RWPE2 (cell line): ENCODE results near the gene TTC13.
A peak's percentile ranks its signal among the peaks of the same experiment; 100 is the strongest.
"Not testable (repeated sequence)": the region's sequence is repeated elsewhere in the genome, so short reads cannot be mapped to it uniquely, and the experiment has no call there.

Source experiments
- ATAC-seq: fragments of 200-7000 bp; cut with Tn5 transposase; 3 replicates; pipeline ENCODE4 v1.9.1; 2021; ENCODE audit warnings: low read depth
- DNase-seq: peaks from one replicate; pipeline ENCODE4 v3.0.0-alpha.2; 2020; ENCODE audit warnings: low spot score
- H3K27ac ChIP-seq: fragments of 450-650 bp; 2 replicates; pipeline ENCODE4 v1.5.1; 2017; ENCODE audit warnings: mild to moderate bottlenecking; ENCODE audit not compliant: poor library complexity, severe bottlenecking
- H3K27me3 ChIP-seq: fragments of 250-450 bp; sonication (Bioruptor Pico); 2 replicates; pipeline ENCODE4 v1.5.1; 2021; ENCODE audit warnings: mild to moderate bottlenecking, moderate library complexity; ENCODE audit not compliant: insufficient read depth, poor library complexity, severe bottlenecking
- H3K36me3 ChIP-seq: fragments of 250-450 bp; sonication (Bioruptor Pico); 2 replicates; pipeline ENCODE4 v1.5.1; 2020; ENCODE audit warnings: low read depth, mild to moderate bottlenecking, moderate library complexity
- H3K4me1 ChIP-seq: fragments of 250-450 bp; sonication (Bioruptor Pico); 2 replicates; pipeline ENCODE4 v1.5.1; 2021; ENCODE audit warnings: mild to moderate bottlenecking, moderate library complexity; ENCODE audit not compliant: insufficient read depth, poor library complexity, severe bottlenecking
- H3K4me3 ChIP-seq: fragments of 250-450 bp; sonication (Bioruptor Pico); 2 replicates; pipeline ENCODE4 v1.5.1; 2021; ENCODE audit warnings: mild to moderate bottlenecking, moderate library complexity; ENCODE audit not compliant: severe bottlenecking
- H3K9me3 ChIP-seq: fragments of 250-450 bp; sonication (Bioruptor Pico); 2 replicates; pipeline ENCODE4 v1.5.1; 2021; ENCODE audit warnings: mild to moderate bottlenecking, moderate library complexity; ENCODE audit not compliant: severe bottlenecking
- CTCF ChIP-seq: fragments of 450-650 bp; IDR thresholded peaks from one replicate; pipeline ENCODE4 v1.5.1; 2017; ENCODE audit warnings: mild to moderate bottlenecking, moderate library complexity; ENCODE audit not compliant: poor library complexity, severe bottlenecking

The TTC13 gene

GRCh38 chr1:230992100-230992774 lies 13.6 kb upstream of the TTC13 start:
- no peak for TF ChIP-seq CTCF
- peaks cover 5% of the 10 kb centered on the region for H3K4me1 ChIP-seq
- peaks cover 58% of the 10 kb centered on the region for H3K36me3 ChIP-seq
- DNase-seq (no peak), ATAC-seq (no peak)
- H3K4me3 ChIP-seq = no peak overlapping the region
- H3K27ac ChIP-seq = no peak overlapping the region
- H3K9me3 ChIP-seq = no peaks in the 10 kb centered on the region
- no peaks in the 10 kb centered on the region for H3K27me3 ChIP-seq

GRCh38 chr1:230987448-230987847 lies 8.8 kb upstream of the TTC13 start:
- peaks cover 32% of the 10 kb centered on the region for H3K36me3 ChIP-seq
- no peak for TF ChIP-seq CTCF
- peak overlapping the region; percentile 14 for H3K27ac ChIP-seq
- no peaks in the 10 kb centered on the region for H3K27me3 ChIP-seq
- no peak for DNase-seq
- ATAC-seq = no peak
- H3K4me1 ChIP-seq = peaks cover 10% of the 10 kb centered on the region
- H3K9me3 ChIP-seq = no peaks in the 10 kb centered on the region
- H3K4me3 ChIP-seq = no peak overlapping the region

GRCh38 chr1:230986976-230987375 lies 8.3 kb upstream of the TTC13 start:
- H3K27ac ChIP-seq = peak overlapping the region; percentile 14
- H3K4me1 ChIP-seq = peaks cover 10% of the 10 kb centered on the region
- peaks cover 35% of the 10 kb centered on the region for H3K36me3 ChIP-seq
- TF ChIP-seq CTCF = no peak
- DNase-seq = no peak
- no peaks in the 10 kb centered on the region for H3K27me3 ChIP-seq
- no peaks in the 10 kb centered on the region for H3K9me3 ChIP-seq
- H3K4me3 ChIP-seq = no peak overlapping the region
- ATAC-seq = peak; percentile 96

GRCh38 chr1:230985711-230986110 lies 7.0 kb upstream of the TTC13 start:
- H3K27ac ChIP-seq = no peak overlapping the region
- H3K27me3 ChIP-seq = no peaks in the 10 kb centered on the region
- no peaks in the 10 kb centered on the region for H3K9me3 ChIP-seq
- TF ChIP-seq CTCF = no peak
- peaks cover 10% of the 10 kb centered on the region for H3K4me1 ChIP-seq
- H3K36me3 ChIP-seq = peaks cover 43% of the 10 kb centered on the region
- H3K4me3 ChIP-seq = no peak overlapping the region
- DNase-seq = no peak
- ATAC-seq = no peak

GRCh38 chr1:230984622-230985515 lies 6.2 kb upstream of the TTC13 start:
- H3K9me3 ChIP-seq, H3K4me3 ChIP-seq, H3K4me1 ChIP-seq, DNase-seq, H3K27ac ChIP-seq, H3K27me3 ChIP-seq, ATAC-seq: not testable (repeated sequence)
- H3K36me3 ChIP-seq = peaks cover 38% of the 10 kb centered on the region
